Caco-2 (cell line): ENCODE results near the gene BANP. TPM values are rescaled to one million over a fixed set of nuclear protein-coding genes. Genes with fewer than 3 reads are reported as not detected.

Experiments used
- BruUV-seq: library from RNA; stranded (reverse); fragments of 400-500 nt; replicated peaks from 2 replicates; lab custom pipeline; 2021; lab: Mats Ljungman, UMichigan
- CTCF ChIA-PET: fragments of 300-600 bp; sonication (Branson Sonifier 250); formaldehyde crosslinking; loops from one replicate; lab custom pipeline; 2022; ENCODE audit warnings: antibody characterized with exemption; lab: Charles Lee
- POLR2A ChIA-PET: fragments of 300-600 bp; sonication (Branson Sonifier 250); formaldehyde crosslinking; loops from one replicate; lab custom pipeline; 2022; ENCODE audit warnings: antibody characterized with exemption; lab: Charles Lee
- DNase-seq, 2 experiments: peaks; one replicate each; pipeline versions ENCODE4 v3.0.0 to v3.0.0-alpha.2; 2020 to 2022
- H3K27me3 ChIP-seq: replicated peaks from 2 replicates; pipeline ENCODE4 v1.6.0; 2011; ENCODE audit warnings: low read length; ENCODE audit not compliant: control insufficient read depth, insufficient read depth
- H3K36me3 ChIP-seq: 2 replicates; pipeline ENCODE4 v1.5.1; 2011; ENCODE audit warnings: low read length; ENCODE audit not compliant: control insufficient read depth, insufficient read depth
- H3K4me1 ChIP-seq: fragments of 250-450 bp; sonication (Bioruptor Pico); 2 replicates; pipeline ENCODE4 v1.5.1; 2020; ENCODE audit warnings: mild to moderate bottlenecking
- H3K4me3 ChIP-seq: 2 replicates; pipeline ENCODE4 v1.5.1; 2011; ENCODE audit warnings: low read depth, mild to moderate bottlenecking, control low read depth, low read length
- H3K9me3 ChIP-seq: fragments of 250-450 bp; sonication (Bioruptor Pico); 2 replicates; pipeline ENCODE4 v1.5.1; 2020; ENCODE audit warnings: mild to moderate bottlenecking, moderate library complexity
- H3K27ac Mint-ChIP-seq: one replicate; pipeline ENCODE4 v1.8.0; 2022; ENCODE audit warnings: mixed read lengths; ENCODE audit not compliant: unreplicated experiment
- H3K27me3 Mint-ChIP-seq: one replicate; pipeline ENCODE4 v1.8.0; 2022; ENCODE audit warnings: mixed read lengths; ENCODE audit not compliant: insufficient read depth, unreplicated experiment
- H3K36me3 Mint-ChIP-seq: one replicate; pipeline ENCODE4 v1.8.0; 2022; ENCODE audit warnings: mild to moderate bottlenecking, mixed read lengths; ENCODE audit not compliant: insufficient read depth, unreplicated experiment
- H3K4me1 Mint-ChIP-seq: one replicate; pipeline ENCODE4 v1.8.0; 2022; ENCODE audit warnings: low read depth, mixed read lengths; ENCODE audit not compliant: unreplicated experiment
- H3K4me3 Mint-ChIP-seq: one replicate; pipeline ENCODE4 v1.8.0; 2022; ENCODE audit warnings: mild to moderate bottlenecking, moderate library complexity, mixed read lengths; ENCODE audit not compliant: unreplicated experiment
- H3K9me3 Mint-ChIP-seq: one replicate; pipeline ENCODE4 v1.8.0; 2022; ENCODE audit warnings: mixed read lengths; ENCODE audit not compliant: unreplicated experiment
- CTCF ChIP-seq, 2 experiments: fragments of 200-600 bp in 1 of 2; IDR thresholded peaks; 1 replicate in 1 of 2; 2 replicates in 1 of 2; pipeline versions ENCODE4 v1.5.1 to v1.8.0; 2011 to 2022; ENCODE audit warnings: antibody characterized with exemption in 1 of 2, control low read depth in 1 of 2, inconsistent platforms in 1 of 2, low read depth in 1 of 2, low read length in 1 of 2, mild to moderate bottlenecking in 1 of 2, moderate library complexity in 1 of 2; ENCODE audit not compliant: insufficient read depth in 1 of 2, severe bottlenecking in 1 of 2, unreplicated experiment in 1 of 2
- intact Hi-C: fragments of 100-400 bp; cut with micrococcal nuclease; formaldehyde crosslinking; loops from one replicate; pipeline ENCODE4 v1.10.0; 2022; ENCODE audit not compliant: unreplicated experiment
- total RNA-seq: library from RNA; stranded (reverse); gene quantifications from 2 replicates; pipeline ENCODE4 v1.2.3, GENCODE V29; 2022

Gene BANP
- total RNA-seq, 1 experiment from 2014 or later, result 44.4 TPM

GRCh38 chr16:88002211-88002610, 51.0 kb downstream of the BANP start:
- H3K27ac Mint-ChIP-seq, result no peak overlapping the region
- CTCF ChIA-PET, result no interaction called here
- no TSS peak for BruUV-seq
- no peak for TF ChIP-seq CTCF (IDR thresholded peaks at IDR 0.05; ENCODE audit: insufficient read depth in 1 of 2, low read depth in 1 of 2, low read length in 1 of 2, severe bottlenecking in 1 of 2, unreplicated experiment in 1 of 2)
- H3K36me3 ChIP-seq, result no peaks in the 10 kb centered on the region; the same call in 1 of the 2 replicates
- H3K27me3 ChIP-seq, result no peaks in the 10 kb centered on the region
- H3K36me3 Mint-ChIP-seq, result peaks cover 17% of the 10 kb centered on the region
- H3K9me3 ChIP-seq, result no peaks in the 10 kb centered on the region
- no peak overlapping the region for H3K4me3 ChIP-seq
- no peaks in the 10 kb centered on the region for H3K9me3 Mint-ChIP-seq
- POLR2A ChIA-PET, result no interaction called here
- intact Hi-C loops, result no loop called here
- H3K4me3 Mint-ChIP-seq, result no peak overlapping the region
- no peaks in the 10 kb centered on the region for H3K4me1 Mint-ChIP-seq
- H3K4me1 ChIP-seq, result no peaks in the 10 kb centered on the region
- no peak for DNase-seq
- no peaks in the 10 kb centered on the region for H3K27me3 Mint-ChIP-seq

- Mint-ChIP-seq H3K27ac (no peak overlapping the region), H3K36me3 (peaks cover 18% of the 10 kb centered on the region), H3K9me3 (no peaks in the 10 kb centered on the region), H3K4me3 (no peak overlapping the region), H3K4me1 (no peaks in the 10 kb centered on the region), H3K27me3 (no peaks in the 10 kb centered on the region)
- POLR2A ChIA-PET, result no interaction called here
- no peak for DNase-seq
- CTCF ChIA-PET, result no interaction called here
- BruUV-seq, result no TSS peak
- intact Hi-C loops, result no loop called here
- TF ChIP-seq CTCF (IDR thresholded peaks at IDR 0.05; ENCODE audit: insufficient read depth in 1 of 2, low read depth in 1 of 2, low read length in 1 of 2, severe bottlenecking in 1 of 2, unreplicated experiment in 1 of 2), result no peak
- H3K36me3 ChIP-seq, result no peaks in the 10 kb centered on the region; the same call in 1 of the 2 replicates
- no peaks in the 10 kb centered on the region for H3K4me1 ChIP-seq
- H3K4me3 ChIP-seq, result no peak overlapping the region
- H3K27me3 ChIP-seq, result no peaks in the 10 kb centered on the region
- no peaks in the 10 kb centered on the region for H3K9me3 ChIP-seq
Measured at GRCh38 chr16:88002749-88003148, 51.5 kb downstream of the BANP start.

- Mint-ChIP-seq H3K27me3 (no peaks in the 10 kb centered on the region), H3K9me3 (no peaks in the 10 kb centered on the region), H3K4me1 (no peaks in the 10 kb centered on the region), H3K36me3 (peaks cover 23% of the 10 kb centered on the region), H3K4me3 (no peak overlapping the region), H3K27ac (no peak overlapping the region)
- Histone ChIP-seq H3K27me3 (no peaks in the 10 kb centered on the region), H3K4me1 (no peaks in the 10 kb centered on the region), H3K9me3 (no peaks in the 10 kb centered on the region), H3K4me3 (no peak overlapping the region), H3K36me3 (no peaks in the 10 kb centered on the region)
- intact Hi-C loops, result no loop called here
- TF ChIP-seq CTCF (IDR thresholded peaks at IDR 0.05; ENCODE audit: insufficient read depth in 1 of 2, low read depth in 1 of 2, low read length in 1 of 2, severe bottlenecking in 1 of 2, unreplicated experiment in 1 of 2), result no peak
- DNase-seq, result no peak
- CTCF ChIA-PET, result interaction anchor here (0.7 kb wide), 1 partner anchor 235 kb away, joined by 4 read pairs; no protein-coding TSS in a partner anchor
- BruUV-seq, result no TSS peak
- POLR2A ChIA-PET, result no interaction called here
Measured at GRCh38 chr16:88003316-88003715, 52.1 kb downstream of the BANP start.
